ENCODE results near the gene C6orf141. TPM values are rescaled to one million over a fixed set of nuclear protein-coding genes. Genes with fewer than 3 reads are reported as not detected.
"Not testable (repeated sequence)": the region's sequence is repeated elsewhere in the genome, so short reads cannot be mapped to it uniquely, and the experiment has no call there.

C6orf141 gene
- total and polyA plus RNA-seq, 4 donors: 0.14 to 0.84 (median 0.38) TPM

DNA sequence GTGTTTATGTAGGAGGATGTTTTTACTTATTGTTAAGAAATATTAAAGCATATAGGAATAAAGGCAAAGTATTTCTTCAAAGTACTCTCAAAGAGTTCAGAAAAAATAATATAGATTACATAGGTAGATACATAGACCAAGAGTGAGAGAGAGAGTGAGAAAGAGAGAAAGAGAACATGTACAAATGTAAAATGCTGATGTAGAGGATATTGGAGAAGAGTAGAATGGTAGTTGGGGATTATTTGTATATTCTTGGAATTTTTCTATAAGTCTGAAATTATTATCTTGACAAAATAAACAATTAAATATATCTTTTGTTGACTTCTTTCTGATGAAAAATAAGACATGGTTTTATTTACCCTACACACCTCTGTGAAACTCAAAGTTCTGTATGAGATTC, 29.2 kb downstream of the C6orf141 start:
- TF ChIP-seq, protein P1, sequence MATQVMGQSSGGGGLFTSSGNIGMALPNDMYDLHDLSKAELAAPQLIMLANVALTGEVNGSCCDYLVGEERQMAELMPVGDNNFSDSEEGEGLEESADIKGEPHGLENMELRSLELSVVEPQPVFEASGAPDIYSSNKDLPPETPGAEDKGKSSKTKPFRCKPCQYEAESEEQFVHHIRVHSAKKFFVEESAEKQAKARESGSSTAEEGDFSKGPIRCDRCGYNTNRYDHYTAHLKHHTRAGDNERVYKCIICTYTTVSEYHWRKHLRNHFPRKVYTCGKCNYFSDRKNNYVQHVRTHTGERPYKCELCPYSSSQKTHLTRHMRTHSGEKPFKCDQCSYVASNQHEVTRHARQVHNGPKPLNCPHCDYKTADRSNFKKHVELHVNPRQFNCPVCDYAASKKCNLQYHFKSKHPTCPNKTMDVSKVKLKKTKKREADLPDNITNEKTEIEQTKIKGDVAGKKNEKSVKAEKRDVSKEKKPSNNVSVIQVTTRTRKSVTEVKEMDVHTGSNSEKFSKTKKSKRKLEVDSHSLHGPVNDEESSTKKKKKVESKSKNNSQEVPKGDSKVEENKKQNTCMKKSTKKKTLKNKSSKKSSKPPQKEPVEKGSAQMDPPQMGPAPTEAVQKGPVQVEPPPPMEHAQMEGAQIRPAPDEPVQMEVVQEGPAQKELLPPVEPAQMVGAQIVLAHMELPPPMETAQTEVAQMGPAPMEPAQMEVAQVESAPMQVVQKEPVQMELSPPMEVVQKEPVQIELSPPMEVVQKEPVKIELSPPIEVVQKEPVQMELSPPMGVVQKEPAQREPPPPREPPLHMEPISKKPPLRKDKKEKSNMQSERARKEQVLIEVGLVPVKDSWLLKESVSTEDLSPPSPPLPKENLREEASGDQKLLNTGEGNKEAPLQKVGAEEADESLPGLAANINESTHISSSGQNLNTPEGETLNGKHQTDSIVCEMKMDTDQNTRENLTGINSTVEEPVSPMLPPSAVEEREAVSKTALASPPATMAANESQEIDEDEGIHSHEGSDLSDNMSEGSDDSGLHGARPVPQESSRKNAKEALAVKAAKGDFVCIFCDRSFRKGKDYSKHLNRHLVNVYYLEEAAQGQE (IDR thresholded peaks at IDR 0.05): no peak
- no peak for TF ChIP-seq HNF4A (conservative IDR thresholded peaks at IDR 0.05)
- no peak for TF ChIP-seq EGR1 (IDR thresholded peaks at IDR 0.05; ENCODE audit: low read depth in 2 of 2)
- TF ChIP-seq, protein P2, sequence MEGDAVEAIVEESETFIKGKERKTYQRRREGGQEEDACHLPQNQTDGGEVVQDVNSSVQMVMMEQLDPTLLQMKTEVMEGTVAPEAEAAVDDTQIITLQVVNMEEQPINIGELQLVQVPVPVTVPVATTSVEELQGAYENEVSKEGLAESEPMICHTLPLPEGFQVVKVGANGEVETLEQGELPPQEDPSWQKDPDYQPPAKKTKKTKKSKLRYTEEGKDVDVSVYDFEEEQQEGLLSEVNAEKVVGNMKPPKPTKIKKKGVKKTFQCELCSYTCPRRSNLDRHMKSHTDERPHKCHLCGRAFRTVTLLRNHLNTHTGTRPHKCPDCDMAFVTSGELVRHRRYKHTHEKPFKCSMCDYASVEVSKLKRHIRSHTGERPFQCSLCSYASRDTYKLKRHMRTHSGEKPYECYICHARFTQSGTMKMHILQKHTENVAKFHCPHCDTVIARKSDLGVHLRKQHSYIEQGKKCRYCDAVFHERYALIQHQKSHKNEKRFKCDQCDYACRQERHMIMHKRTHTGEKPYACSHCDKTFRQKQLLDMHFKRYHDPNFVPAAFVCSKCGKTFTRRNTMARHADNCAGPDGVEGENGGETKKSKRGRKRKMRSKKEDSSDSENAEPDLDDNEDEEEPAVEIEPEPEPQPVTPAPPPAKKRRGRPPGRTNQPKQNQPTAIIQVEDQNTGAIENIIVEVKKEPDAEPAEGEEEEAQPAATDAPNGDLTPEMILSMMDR (IDR thresholded peaks at IDR 0.05; ENCODE audit: low read depth, low read length, missing input control): no peak
- DNase-seq (ENCODE audit: low spot score): no peak
- Histone ChIP-seq H3K36me3 (ENCODE audit: control insufficient read depth in 4 of 4, insufficient read depth in 3 of 4, low read depth in 1 of 4, low read length in 3 of 4) (no peaks in the 10 kb centered on the region), H3K27me3 (ENCODE audit: control insufficient read depth in 4 of 4, insufficient read depth in 4 of 4, low read length in 3 of 4) (no peaks in the 10 kb centered on the region), H3K4me3 (ENCODE audit: low read depth in 1 of 3, low read length in 3 of 3) (no peak overlapping the region), H3K9ac (ENCODE audit: low read depth in 1 of 2, low read length in 2 of 2) (no peak overlapping the region), H3K9me3 (ENCODE audit: control insufficient read depth in 4 of 4, low read length in 3 of 4) (no peaks in the 10 kb centered on the region), H3K27ac (ENCODE audit: low read depth in 1 of 2, low read length in 2 of 2) (no peak overlapping the region), H3K4me1 (ENCODE audit: control insufficient read depth in 4 of 4, insufficient read depth in 4 of 4, low read length in 3 of 4) (no peaks in the 10 kb centered on the region)

DNA sequence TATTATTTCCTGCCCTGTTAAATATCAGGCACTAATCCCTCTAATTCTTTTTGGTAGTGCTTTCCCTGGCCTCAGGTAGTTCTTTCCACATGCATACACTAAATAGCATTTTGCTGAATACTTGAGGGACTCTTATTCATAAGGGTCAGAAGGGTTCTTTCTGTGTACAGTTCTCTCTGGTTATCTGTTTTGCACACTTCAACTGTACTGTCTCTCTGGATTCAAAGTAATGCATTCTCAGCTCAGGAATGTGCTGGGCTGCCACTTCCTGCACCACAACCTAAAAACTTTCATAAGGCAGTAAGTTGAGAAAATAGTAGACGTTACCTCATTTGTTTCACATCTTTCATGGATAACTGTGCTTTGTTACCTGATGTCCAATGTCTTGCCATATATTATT, 32.1 kb downstream of the C6orf141 start:
- Histone ChIP-seq H3K9me3 (ENCODE audit: control insufficient read depth in 4 of 4, low read length in 3 of 4) (no peaks in the 10 kb centered on the region), H3K9ac (ENCODE audit: low read depth in 1 of 2, low read length in 2 of 2) (no peak overlapping the region), H3K27me3 (ENCODE audit: control insufficient read depth in 4 of 4, insufficient read depth in 4 of 4, low read length in 3 of 4) (no peaks in the 10 kb centered on the region), H3K27ac (ENCODE audit: low read depth in 1 of 2, low read length in 2 of 2) (no peak overlapping the region), H3K4me1 (ENCODE audit: control insufficient read depth in 4 of 4, insufficient read depth in 4 of 4, low read length in 3 of 4) (no peaks in the 10 kb centered on the region), H3K36me3 (ENCODE audit: control insufficient read depth in 4 of 4, insufficient read depth in 3 of 4, low read depth in 1 of 4, low read length in 3 of 4) (no peaks in the 10 kb centered on the region), H3K4me3 (ENCODE audit: low read depth in 1 of 3, low read length in 3 of 3) (no peak overlapping the region)
- DNase-seq (ENCODE audit: low spot score): no peak
- whole genome bisulfite sequencing: 93% methylated on average over 1 of the region's 1 CpG
- TF ChIP-seq, protein P3, sequence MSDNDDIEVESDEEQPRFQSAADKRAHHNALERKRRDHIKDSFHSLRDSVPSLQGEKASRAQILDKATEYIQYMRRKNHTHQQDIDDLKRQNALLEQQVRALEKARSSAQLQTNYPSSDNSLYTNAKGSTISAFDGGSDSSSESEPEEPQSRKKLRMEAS (IDR thresholded peaks at IDR 0.05): no peak
- no peak for TF ChIP-seq JUND (IDR thresholded peaks at IDR 0.05)
- no peak for TF ChIP-seq YY1 (IDR thresholded peaks at IDR 0.05)
- TF ChIP-seq RXRA (IDR thresholded peaks at IDR 0.05): no peak
- TF ChIP-seq HNF4A (conservative IDR thresholded peaks at IDR 0.05): no peak

DNA sequence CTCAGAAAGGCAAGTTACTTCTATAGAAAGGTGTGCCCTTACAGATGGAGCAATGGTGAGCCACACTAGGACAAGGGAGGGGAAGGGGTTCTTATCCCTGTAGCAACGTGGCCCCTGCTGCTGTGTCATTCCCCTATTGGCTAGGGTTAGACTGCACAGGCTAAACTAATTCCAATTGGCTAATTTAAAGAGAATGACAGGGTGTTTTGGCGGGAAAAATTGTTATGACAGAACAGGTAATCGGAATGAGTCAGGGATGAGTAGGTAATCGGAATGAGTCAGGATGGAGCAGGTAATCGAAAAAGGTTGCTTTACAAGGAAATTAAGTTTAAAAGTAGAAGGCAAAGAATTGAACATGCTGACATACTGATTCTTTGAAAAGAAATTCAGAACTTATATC, 36.8 kb downstream of the C6orf141 start:
- H3K9me3 ChIP-seq (ENCODE audit: control insufficient read depth in 4 of 4, low read length in 3 of 4); DNase-seq (ENCODE audit: low spot score); H3K4me1 ChIP-seq (ENCODE audit: control insufficient read depth in 4 of 4, insufficient read depth in 4 of 4, low read length in 3 of 4); H3K4me3 ChIP-seq (ENCODE audit: low read depth in 1 of 3, low read length in 3 of 3); H3K9ac ChIP-seq (ENCODE audit: low read depth in 1 of 2, low read length in 2 of 2); H3K27ac ChIP-seq (ENCODE audit: low read depth in 1 of 2, low read length in 2 of 2); H3K36me3 ChIP-seq (ENCODE audit: control insufficient read depth in 4 of 4, insufficient read depth in 3 of 4, low read depth in 1 of 4, low read length in 3 of 4); H3K27me3 ChIP-seq (ENCODE audit: control insufficient read depth in 4 of 4, insufficient read depth in 4 of 4, low read length in 3 of 4): not testable (repeated sequence)
- 91% methylated on average over 5 of the region's 5 CpGs for WGBS

Other genes with a start within 250 kb of the C6orf141 start
- 10 to 100 TPM; 42.3 to 46.2 TPM for gene MMUT, start 87.4 kb upstream of the C6orf141 start, total RNA-seq
- gene MMUT, start 87.4 kb upstream of the C6orf141 start, polyA plus RNA-seq: 10 to 100 TPM; 44.4 to 54.2 TPM
- 1 to 10 TPM in 1 of 2 donors, under 1 TPM in 1; 0.92 to 3.5 TPM for gene CENPQ, start 87.3 kb upstream of the C6orf141 start, total RNA-seq
- gene CENPQ, start 87.3 kb upstream of the C6orf141 start, polyA plus RNA-seq: 1 to 10 TPM in 1 of 2 donors, under 1 TPM in 1; 0.70 to 1.8 TPM
- gene GLYATL3, start 50.7 kb upstream of the C6orf141 start, total RNA-seq: not detected
- under 1 TPM in 1 of 2 donors, not detected in 1; 0.09 TPM for gene GLYATL3, start 50.7 kb upstream of the C6orf141 start, polyA plus RNA-seq
- 100 to 1,000 TPM in 1 of 2 donors, not detected in 1; 345 TPM for gene RHAG, start 86.2 kb downstream of the C6orf141 start, total RNA-seq
- gene RHAG, start 86.2 kb downstream of the C6orf141 start, polyA plus RNA-seq: under 1 TPM in 1 of 2 donors, not detected in 1; 0.07 TPM
- gene CRISP2, start 162.9 kb downstream of the C6orf141 start, total RNA-seq: under 1 TPM in 1 of 2 donors, not detected in 1; 0.28 TPM
- gene CRISP2, start 162.9 kb downstream of the C6orf141 start, polyA plus RNA-seq: not detected
- gene CRISP3, start 193.7 kb downstream of the C6orf141 start, total RNA-seq: 1 to 10 TPM in 1 of 2 donors, under 1 TPM in 1; 0.08 to 1.1 TPM
- under 1 TPM in 1 of 2 donors, not detected in 1; 0.33 TPM for gene CRISP3, start 193.7 kb downstream of the C6orf141 start, polyA plus RNA-seq
- not detected for gene PGK2, start 236.6 kb downstream of the C6orf141 start, total RNA-seq
- gene PGK2, start 236.6 kb downstream of the C6orf141 start, polyA plus RNA-seq: not detected

Data from liver (tissue), 9 donors.